ENCODE data around the gene ARID1B. TPM values are rescaled to one million over a fixed set of nuclear protein-coding genes. Genes with fewer than 3 reads are reported as not detected.

The ARID1B gene
- total RNA-seq, 1 experiment from 2014 or later = 86.3 TPM

DNA sequence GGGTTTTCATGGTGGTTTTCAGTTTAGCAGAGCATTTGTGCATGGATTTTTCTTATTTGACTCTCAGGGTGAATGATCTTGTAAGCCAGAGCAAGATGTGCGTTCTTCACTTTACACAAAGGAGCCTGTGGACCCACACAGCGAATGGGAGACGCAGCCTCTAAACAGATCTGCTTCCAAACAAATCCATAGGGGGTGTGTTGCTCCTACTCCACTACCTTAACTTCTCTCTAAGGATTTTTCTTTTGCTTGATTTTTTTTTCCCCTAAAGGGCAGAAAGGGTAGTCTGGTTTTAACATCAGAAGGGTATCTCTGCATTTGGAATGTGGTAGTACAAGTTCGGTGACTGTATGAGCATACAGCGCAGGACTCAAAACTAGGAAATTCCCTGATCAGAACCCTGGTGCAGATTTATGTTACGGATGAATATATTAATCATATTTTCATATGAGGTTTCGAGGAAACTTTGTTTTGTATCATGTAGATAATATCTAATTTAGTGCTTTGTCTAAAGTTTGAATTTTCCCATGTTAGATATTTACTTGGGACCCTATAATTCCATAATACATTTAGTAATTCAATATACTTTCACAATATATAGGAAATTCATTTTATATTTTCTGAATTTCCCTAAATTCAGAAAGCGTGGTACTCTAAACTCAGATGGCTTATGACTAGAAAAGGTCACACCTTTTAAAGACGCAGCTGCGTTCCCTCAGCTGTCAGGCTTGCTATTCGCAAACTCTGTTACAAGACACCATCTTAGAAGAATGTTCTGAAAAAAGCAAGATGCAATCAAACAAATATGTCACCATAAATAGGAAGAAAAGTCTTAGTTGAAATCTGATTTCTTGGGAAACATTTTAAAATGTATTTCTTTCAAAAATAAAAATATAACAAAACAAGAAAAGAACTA lies 349.3 kb downstream of the ARID1B start:
- intact Hi-C loops (cut with micrococcal nuclease; ENCODE audit: unreplicated experiment) = no loop called here
- no peaks in the 10 kb centered on the region for H3K9me3 ChIP-seq (ENCODE audit: low read depth, low read length, poor library complexity, severe bottlenecking)

GRCh38 chr6:157128235-157128775 lies 351.1 kb downstream of the ARID1B start:
- TF ChIP-seq CTCF (conservative IDR thresholded peaks at IDR 0.05; ENCODE audit: low read depth, low read length) (no peak), EZH2 (IDR thresholded peaks at IDR 0.05; ENCODE audit: borderline replicate concordance, low read depth, low read length, poor library complexity, severe bottlenecking) (no peak)
- no TSS peak for BruUV-seq (replicated peaks)
- intact Hi-C loops (cut with micrococcal nuclease; ENCODE audit: unreplicated experiment) = no loop called here
- Histone ChIP-seq H3K27me3 (replicated peaks; ENCODE audit: insufficient read depth, low read depth, low read length, poor library complexity) (no peaks in the 10 kb centered on the region), H3K9me3 (ENCODE audit: low read depth, low read length, poor library complexity, severe bottlenecking) (no peaks in the 10 kb centered on the region), H3K27ac (ENCODE audit: low read depth, low read length, poor library complexity, severe bottlenecking) (no peak overlapping the region), H3K4me3 (ENCODE audit: low read depth, low read length, poor library complexity, severe bottlenecking) (no peak overlapping the region), H3K4me1 (ENCODE audit: insufficient read depth, low read length, poor library complexity, severe bottlenecking) (no peaks in the 10 kb centered on the region), H3K36me3 (ENCODE audit: insufficient read depth, low read length, poor library complexity, severe bottlenecking) (no peaks in the 10 kb centered on the region)
- ChIA-PET POLR2A (ENCODE audit: low non-redundant PET) (interaction anchor here (0.7 kb wide), 1 partner anchor 41 kb away, joined by 3 read pairs; no protein-coding TSS in a partner anchor), CTCF (no interaction called here)
- DNase-seq (ENCODE audit: low spot score) = no peak

More for the DNA sequence above, 349.3 kb downstream of the ARID1B start:
- no peaks in the 10 kb centered on the region for H3K4me1 ChIP-seq (ENCODE audit: insufficient read depth, low read length, poor library complexity, severe bottlenecking)
- TF ChIP-seq CTCF (conservative IDR thresholded peaks at IDR 0.05; ENCODE audit: low read depth, low read length) (no peak), EZH2 (IDR thresholded peaks at IDR 0.05; ENCODE audit: borderline replicate concordance, low read depth, low read length, poor library complexity, severe bottlenecking) (no peak)
- H3K36me3 ChIP-seq (ENCODE audit: insufficient read depth, low read length, poor library complexity, severe bottlenecking) = no peaks in the 10 kb centered on the region
- BruUV-seq (replicated peaks) = no TSS peak
- no peaks in the 10 kb centered on the region for H3K27me3 ChIP-seq (replicated peaks; ENCODE audit: insufficient read depth, low read depth, low read length, poor library complexity)
- H3K27ac ChIP-seq (ENCODE audit: low read depth, low read length, poor library complexity, severe bottlenecking) = no peak overlapping the region
- CTCF ChIA-PET = no interaction called here
- POLR2A ChIA-PET (ENCODE audit: low non-redundant PET) = no interaction called here
- DNase-seq (ENCODE audit: low spot score) = no peak
- H3K4me3 ChIP-seq (ENCODE audit: low read depth, low read length, poor library complexity, severe bottlenecking) = no peak overlapping the region

DNA sequence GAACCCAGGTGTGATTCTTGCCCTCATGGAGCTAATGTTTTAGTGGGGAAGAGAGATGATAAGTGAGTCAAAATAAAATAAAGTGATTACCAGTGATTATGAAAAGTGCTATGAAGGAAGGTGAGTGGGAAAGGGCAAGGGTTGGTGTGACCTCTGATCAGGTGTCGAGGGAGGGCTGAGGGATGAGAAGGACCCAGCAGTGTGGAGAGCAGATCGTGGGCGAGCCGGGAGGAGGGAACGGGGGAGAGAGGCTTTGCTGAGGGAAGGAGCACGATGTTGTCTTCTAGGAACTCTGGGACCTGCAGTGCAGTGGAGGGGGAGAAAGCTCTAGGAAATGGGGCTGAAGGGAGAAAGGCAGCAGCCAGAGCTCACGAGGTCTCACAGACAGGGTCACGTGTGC lies 354.1 kb downstream of the ARID1B start:
- TF ChIP-seq CTCF (conservative IDR thresholded peaks at IDR 0.05; ENCODE audit: low read depth, low read length) (no peak), EZH2 (IDR thresholded peaks at IDR 0.05; ENCODE audit: borderline replicate concordance, low read depth, low read length, poor library complexity, severe bottlenecking) (no peak)
- DNase-seq (ENCODE audit: low spot score) = no peak
- H3K9me3 ChIP-seq (ENCODE audit: low read depth, low read length, poor library complexity, severe bottlenecking) = no peaks in the 10 kb centered on the region
- CTCF ChIA-PET = no interaction called here
- H3K27ac ChIP-seq (ENCODE audit: low read depth, low read length, poor library complexity, severe bottlenecking) = no peak overlapping the region
- POLR2A ChIA-PET (ENCODE audit: low non-redundant PET) = no interaction called here
- no TSS peak for BruUV-seq (replicated peaks)
- H3K4me3 ChIP-seq (ENCODE audit: low read depth, low read length, poor library complexity, severe bottlenecking) = no peak overlapping the region
- H3K36me3 ChIP-seq (ENCODE audit: insufficient read depth, low read length, poor library complexity, severe bottlenecking) = no peaks in the 10 kb centered on the region
- H3K27me3 ChIP-seq (replicated peaks; ENCODE audit: insufficient read depth, low read depth, low read length, poor library complexity) = no peaks in the 10 kb centered on the region
- no peaks in the 10 kb centered on the region for H3K4me1 ChIP-seq (ENCODE audit: insufficient read depth, low read length, poor library complexity, severe bottlenecking)
- intact Hi-C loops (cut with micrococcal nuclease; ENCODE audit: unreplicated experiment) = no loop called here
